Upper lobe of left lung (tissue), 6 donors: ENCODE data around the gene SPINT2. TPM values are rescaled to one million over a fixed set of nuclear protein-coding genes. Genes with fewer than 3 reads are reported as not detected.
A peak's percentile ranks its signal among the peaks of the same experiment; 100 is the strongest.
"Not testable (repeated sequence)": the region's sequence is repeated elsewhere in the genome, so short reads cannot be mapped to it uniquely, and the experiment has no call there.

ENCODE experiments used
- ATAC-seq, 2 donors: fragments of 200-7000 bp; cut with Tn5 transposase; one replicate each; pipeline ENCODE4 v1.9.1; 2022; ENCODE audit warnings: mild to moderate bottlenecking in 2 of 2, moderate library complexity in 2 of 2; ENCODE audit not compliant: low FRiP score in 2 of 2
- DNase-seq, 2 donors: peaks; one replicate each; pipeline ENCODE4 v3.0.0-alpha.2; 2019 to 2020
- H3K27ac ChIP-seq, 4 donors: fragments of 200-600 bp; sonication (generic); one replicate each; pipeline ENCODE4 v1.5.1; 2016 to 2019
- H3K27me3 ChIP-seq, 4 donors: fragments of 200-600 bp; sonication (generic); one replicate each; pipeline ENCODE4 v1.5.1; 2017 to 2019
- H3K36me3 ChIP-seq, 4 donors: fragments of 200-600 bp; sonication (generic); one replicate each; pipeline ENCODE4 v1.5.1; 2016 to 2019
- H3K4me1 ChIP-seq, 4 donors: fragments of 200-600 bp; sonication (generic); one replicate each; pipeline ENCODE4 v1.5.1; 2018 to 2019
- H3K4me3 ChIP-seq, 4 donors: fragments of 200-600 bp; sonication (generic); one replicate each; pipeline ENCODE4 v1.5.1; 2017 to 2019; ENCODE audit warnings: mild to moderate bottlenecking in 2 of 4, moderate library complexity in 1 of 4
- H3K9me3 ChIP-seq, 4 donors: fragments of 200-600 bp; sonication (generic); one replicate each; pipeline ENCODE4 v1.5.1; 2018 to 2019
- CTCF ChIP-seq, 6 experiments: fragments of 450-650 bp in 4 of 6; fragments of 200-600 bp in 2 of 6; sonication (generic) in 2 of 6; IDR thresholded peaks; one replicate each; pipeline ENCODE4 v1.5.1; 2016 to 2019; ENCODE audit warnings: antibody characterized with exemption in 6 of 6
- EP300 ChIP-seq, 4 donors: sonication (generic); formaldehyde crosslinking; IDR thresholded peaks; one replicate each; pipeline ENCODE4 v1.5.1; 2017; ENCODE audit warnings: antibody characterized with exemption in 4 of 4, control low read depth in 2 of 4
- POLR2A ChIP-seq, 4 donors: fragments of 450-650 bp; IDR thresholded peaks; one replicate each; pipeline ENCODE4 v1.5.1; 2016 to 2017; ENCODE audit warnings: antibody characterized with exemption in 4 of 4, mild to moderate bottlenecking in 2 of 4
- POLR2AphosphoS5 ChIP-seq, 2 donors: sonication (generic); formaldehyde crosslinking; IDR thresholded peaks; one replicate each; pipeline ENCODE4 v1.5.1; 2017; ENCODE audit warnings: antibody characterized with exemption in 2 of 2
- WGBS, 2 donors: methylation state at CpG; one replicate each; pipeline ENCODE4 v1.1.5; 2017 to 2018; 5-methylcytosine and 5-hydroxymethylcytosine counted together
- total RNA-seq, 6 donors: library from RNA; depleted of rRNA in 4 of 6; stranded (reverse); fragments of >200 nt in 4 of 6; gene quantifications; one replicate each; pipeline versions ENCODE4 v1.1.0 to v1.2.1, GENCODE V29; 2016 to 2021
- donor health status: DM: no; HTN: no; CAD: no; lungs with moderate emphysema.
- donor health status: DM: no; HTN: yes; CAD: no; lungs with severe emphysema.

Gene SPINT2
- total RNA-seq, 6 donors from 2014 or later = 192 to 583 (median 317) TPM

GRCh38 chr19:38228491-38229439 lies 35.6 kb upstream of the SPINT2 start:
- Histone ChIP-seq H3K9me3 (no peaks in the 10 kb centered on the region), H3K4me1 (peaks cover 20 to 31% (median 20%) of the 10 kb centered on the region in 4 donors), H3K27me3 (peaks cover 2 to 44% (median 33%) of the 10 kb centered on the region in 4 donors), H3K36me3 (no peaks in the 10 kb centered on the region), H3K27ac (no peak overlapping the region), H3K4me3 (peak overlapping the region in 3 of 4 donors; percentile 8 to 27 (median 12))
- 1 to 3% methylated on average over 47 to 58 of the region's 80 CpGs for WGBS, 2 donors
- ATAC-seq (no peak), DNase-seq (peak in 1 of 2 donors; percentile 76)
- TF ChIP-seq CTCF (IDR thresholded peaks at IDR 0.05) (no peak), POLR2AphosphoS5 (IDR thresholded peaks at IDR 0.05) (no peak), EP300 (IDR thresholded peaks at IDR 0.05) (no peak), POLR2A (IDR thresholded peaks at IDR 0.05) (no peak)

DNA sequence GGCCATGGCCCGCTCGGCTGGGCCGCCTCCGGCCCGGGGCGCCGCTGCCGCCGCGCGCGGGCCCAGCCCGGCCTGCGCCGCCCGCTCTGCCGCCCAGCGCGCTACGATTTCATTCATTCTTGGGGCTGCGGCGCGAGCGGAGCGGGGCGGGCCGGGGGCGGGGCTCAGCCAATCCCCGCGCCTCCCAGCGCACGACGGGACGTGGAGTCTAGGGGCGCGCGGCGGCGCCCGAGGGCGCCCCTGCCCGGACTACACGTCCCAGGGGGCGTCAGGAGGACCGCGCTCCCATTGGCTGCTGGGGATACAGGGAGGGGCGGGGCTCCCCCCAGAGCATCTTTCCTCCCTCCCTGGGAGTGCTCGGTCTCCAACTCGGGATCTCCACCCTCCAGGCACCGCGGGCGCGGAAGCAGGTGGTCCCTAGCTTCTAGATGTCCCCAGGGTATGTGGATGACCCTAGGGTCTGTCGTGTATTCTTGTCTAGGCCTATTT lies 34.7 kb upstream of the SPINT2 start:
- Histone ChIP-seq H3K4me3 (peak overlapping the region in 3 of 4 donors; percentile 8 to 27 (median 12)), H3K4me1 (peaks cover 12 to 24% (median 14%) of the 10 kb centered on the region in 4 donors), H3K27ac (no peak overlapping the region), H3K9me3 (no peaks in the 10 kb centered on the region), H3K27me3 (peaks cover 2 to 36% (median 25%) of the 10 kb centered on the region in 4 donors), H3K36me3 (no peaks in the 10 kb centered on the region)
- WGBS, 2 donors = 0% methylated on average over 10 to 12 of the region's 54 CpGs
- DNase-seq (peak; percentile 41 to 90), ATAC-seq (peak; percentile 50 to 70)
- TF ChIP-seq CTCF (IDR thresholded peaks at IDR 0.05) = peak in 1 of 6 experiments; percentile 12
- no peak for TF ChIP-seq POLR2AphosphoS5 (IDR thresholded peaks at IDR 0.05)

- Histone ChIP-seq H3K4me1 (peaks cover 12 to 24% (median 14%) of the 10 kb centered on the region in 4 donors), H3K27me3 (peaks cover 2 to 32% (median 23%) of the 10 kb centered on the region in 4 donors)
- not testable (repeated sequence) for DNase-seq, H3K9me3 ChIP-seq, H3K36me3 ChIP-seq, H3K27ac ChIP-seq, ATAC-seq, H3K4me3 ChIP-seq
- WGBS, 2 donors = 37 to 82% methylated on average over 3 of the region's 3 CpGs
These were observed 33.8 kb upstream of the SPINT2 start for GRCh38 chr19:38230506-38231133.

DNA sequence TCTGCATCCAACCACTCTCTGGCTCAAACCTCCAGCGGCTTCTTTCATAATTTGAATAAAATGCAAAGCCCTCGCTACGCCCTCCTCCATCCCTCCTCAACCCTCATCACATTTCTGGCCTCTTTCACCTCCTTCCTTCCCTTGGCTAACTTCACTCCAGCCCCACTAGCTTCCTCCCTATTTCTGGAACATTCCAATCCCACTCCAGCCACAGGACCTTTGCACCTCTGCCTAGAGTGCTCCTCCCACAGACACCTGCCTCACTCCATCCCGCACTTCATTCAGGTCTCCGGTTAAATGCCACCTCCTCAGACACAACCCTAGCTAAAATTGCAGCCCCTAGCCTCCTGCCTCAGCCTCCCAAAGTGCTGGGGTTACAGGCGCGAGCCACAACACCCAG lies 32.5 kb upstream of the SPINT2 start:
- WGBS, 2 donors = 83 to 93% methylated on average over 7 of the region's 7 CpGs
- Histone ChIP-seq H3K9me3 (no peaks in the 10 kb centered on the region), H3K4me1 (peaks cover 12 to 24% (median 14%) of the 10 kb centered on the region in 4 donors), H3K36me3 (no peaks in the 10 kb centered on the region), H3K4me3 (no peak overlapping the region), H3K27me3 (peaks cover 2 to 30% (median 22%) of the 10 kb centered on the region in 4 donors), H3K27ac (no peak overlapping the region)
- TF ChIP-seq CTCF (IDR thresholded peaks at IDR 0.05) (no peak), POLR2A (IDR thresholded peaks at IDR 0.05) (no peak), POLR2AphosphoS5 (IDR thresholded peaks at IDR 0.05) (no peak), EP300 (IDR thresholded peaks at IDR 0.05) (no peak)
- ATAC-seq (no peak), DNase-seq (no peak)

GRCh38 chr19:38233740-38234251 lies 30.6 kb upstream of the SPINT2 start:
- TF ChIP-seq CTCF (IDR thresholded peaks at IDR 0.05) = peak; percentile 68 to 81 (median 75)
- no peak for TF ChIP-seq POLR2AphosphoS5 (IDR thresholded peaks at IDR 0.05)
- TF ChIP-seq EP300 (IDR thresholded peaks at IDR 0.05) = no peak
- peak in 1 of 4 donors; percentile 20 for TF ChIP-seq POLR2A (IDR thresholded peaks at IDR 0.05)
- Histone ChIP-seq H3K9me3 (no peaks in the 10 kb centered on the region), H3K36me3 (no peaks in the 10 kb centered on the region), H3K4me3 (no peak overlapping the region), H3K27ac (no peak overlapping the region), H3K27me3 (peaks cover 0 to 12% (median 8%) of the 10 kb centered on the region in 4 donors), H3K4me1 (peaks cover 5 to 13% (median 6%) of the 10 kb centered on the region in 4 donors)
- peak; percentile 74 to 81 for ATAC-seq
- peak in 1 of 2 donors; percentile 76 for DNase-seq
- WGBS, 2 donors = 30 to 32% methylated on average over 7 of the region's 7 CpGs
